HG03565 (cell line): ENCODE results near the gene ZFHX3.

Experiments used
- ATAC-seq: cut with Tn5 transposase; IDR thresholded peaks from one replicate; pipeline ENCODE4 v1.9.1; 2021; ENCODE audit warnings: mild to moderate bottlenecking, moderate library complexity; ENCODE audit not compliant: unreplicated experiment

ZFHX3 gene

GRCh38 chr16:72814226-72814625 lies 233.7 kb downstream of the ZFHX3 start:
- no peak for ATAC-seq

GRCh38 chr16:72812672-72813071 lies 235.3 kb downstream of the ZFHX3 start:
- ATAC-seq: no peak

- no peak for ATAC-seq
These were observed 236.1 kb downstream of the ZFHX3 start for GRCh38 chr16:72811876-72812275.

- no peak for ATAC-seq
These were observed 236.7 kb downstream of the ZFHX3 start for GRCh38 chr16:72811188-72811720.

- ATAC-seq: no peak
These were observed 237.4 kb downstream of the ZFHX3 start for GRCh38 chr16:72810480-72810879.

- ATAC-seq: no peak
These were observed 238.5 kb downstream of the ZFHX3 start for GRCh38 chr16:72809446-72809845.

GRCh38 chr16:72808754-72809153 lies 239.2 kb downstream of the ZFHX3 start:
- ATAC-seq: no peak

GRCh38 chr16:72807245-72807644 lies 240.7 kb downstream of the ZFHX3 start:
- ATAC-seq: no peak

- ATAC-seq: no peak
These were observed 242.4 kb downstream of the ZFHX3 start for GRCh38 chr16:72805486-72805885.

- no peak for ATAC-seq
These were observed 247.3 kb downstream of the ZFHX3 start for GRCh38 chr16:72800524-72801161.

GRCh38 chr16:72798264-72798663 lies 249.7 kb downstream of the ZFHX3 start:
- ATAC-seq: no peak

- ATAC-seq: no peak
These were observed 250.3 kb downstream of the ZFHX3 start for GRCh38 chr16:72797621-72798020.

GRCh38 chr16:72796222-72796621 lies 251.7 kb downstream of the ZFHX3 start:
- no peak for ATAC-seq

GRCh38 chr16:72794986-72795385 lies 252.9 kb downstream of the ZFHX3 start:
- ATAC-seq: no peak

- no peak for ATAC-seq
These were observed 253.6 kb downstream of the ZFHX3 start for GRCh38 chr16:72794319-72794718.

- ATAC-seq: no peak
These were observed 254.2 kb downstream of the ZFHX3 start for GRCh38 chr16:72793716-72794115.

- ATAC-seq: no peak
These were observed 254.9 kb downstream of the ZFHX3 start for GRCh38 chr16:72793017-72793416.

GRCh38 chr16:72791786-72792185 lies 256.1 kb downstream of the ZFHX3 start:
- no peak for ATAC-seq

- ATAC-seq: no peak
These were observed 258.0 kb downstream of the ZFHX3 start for GRCh38 chr16:72789921-72790320.

- no peak for ATAC-seq
These were observed 258.5 kb downstream of the ZFHX3 start for GRCh38 chr16:72789465-72789864.

GRCh38 chr16:72788269-72788809 lies 259.6 kb downstream of the ZFHX3 start:
- ATAC-seq: no peak

GRCh38 chr16:72787514-72788268 lies 260.2 kb downstream of the ZFHX3 start:
- ATAC-seq: peak; percentile 81
